K562 (cell line): ENCODE data around the gene NUSAP1. TPM values are rescaled to one million over a fixed set of nuclear protein-coding genes. Genes with fewer than 3 reads are reported as not detected.

Source experiments
- BCOR ChIP-seq: fragments of 450-650 bp; IDR thresholded peaks from 2 replicates; pipeline ENCODE4 v1.6.1; 2016
- ETV1 ChIP-seq: fragments of 450-650 bp; conservative IDR thresholded peaks from 2 replicates; pipeline ENCODE4 v1.6.1; 2016; ENCODE audit warnings: missing genetic modification characterization, control low read depth, low read depth, missing compliant biosample characterization
- HDAC1 ChIP-seq, 2 experiments: fragments of 450-650 bp; IDR thresholded peaks; 2 replicates each; pipeline ENCODE4 v1.6.1; 2016 to 2017; ENCODE audit warnings: inconsistent platforms in 1 of 2, mild to moderate bottlenecking in 1 of 2, moderate library complexity in 1 of 2
- L3MBTL2 ChIP-seq: fragments of 450-650 bp; IDR thresholded peaks from 2 replicates; pipeline ENCODE4 v1.6.1; 2016; ENCODE audit warnings: mild to moderate bottlenecking, moderate library complexity
- SETDB1 ChIP-seq: IDR thresholded peaks from one replicate; pipeline ENCODE4 v1.6.1; 2012; ENCODE audit warnings: low read length, control low read depth, inconsistent platforms
- SIN3A ChIP-seq, 2 experiments: fragments of 150-350 bp in 1 of 2; IDR thresholded peaks; 2 replicates each; pipeline ENCODE4 v1.6.1; 2011 to 2016; ENCODE audit warnings: borderline replicate concordance in 2 of 2, low read depth in 2 of 2, low read length in 2 of 2, mild to moderate bottlenecking in 2 of 2, moderate library complexity in 2 of 2; ENCODE audit not compliant: control insufficient read depth in 1 of 2
- polyA plus RNA-seq, 8 experiments: library from polyadenylated mRNA; depleted of rRNA in 4 of 8; stranded (reverse) in 5 of 8; unstranded in 3 of 8; fragments of >200 nt; fragmentation: Nextera tagmentation in 2 of 8; fragmentation: Illumina TruSeq in 1 of 8; extraction: Ambion mirVana in 2 of 8; extraction: Trizol in 1 of 8; gene quantifications; 2 replicates each; pipeline versions ENCODE4 v1.2.1 to v1.2.3, GENCODE V29; 2011 to 2014; ENCODE audit warnings: inconsistent platforms in 1 of 8, missing spikeins in 1 of 8
- total RNA-seq, 7 experiments: library from RNA; depleted of rRNA in 6 of 7; stranded (reverse); fragments of >200 nt in 6 of 7; fragmentation: Illumina TruSeq in 2 of 7; extraction: Trizol in 2 of 7; gene quantifications; 2 replicates each; pipeline versions ENCODE4 v1.2.1 to v1.2.3, GENCODE V29; 2011 to 2021; ENCODE audit warnings: low replicate concordance in 1 of 7
- TF ChIP-seq, protein P1 (sequence below), 2 experiments: IDR thresholded peaks; 2 replicates each; pipeline ENCODE4 v1.6.1; 2012; ENCODE audit warnings: improper control_type of control experiment in 2 of 2, low read depth in 2 of 2, low read length in 2 of 2, borderline replicate concordance in 1 of 2
- TF ChIP-seq, protein P2 (sequence below): IDR thresholded peaks from 2 replicates; pipeline ENCODE4 v1.6.1; 2016; ENCODE audit warnings: missing genetic modification characterization, missing compliant biosample characterization
- TF ChIP-seq, protein P3 (sequence below), 3 experiments: fragments of 200-800 bp in 1 of 3; fragments of 250-450 bp in 1 of 3; fragments of 450-650 bp in 1 of 3; sonication (Bioruptor Pico) in 1 of 3; sonication (Bioruptor generic) in 1 of 3; formaldehyde crosslinking in 1 of 3; IDR thresholded peaks; 2 replicates each; pipeline versions ENCODE4 v1.6.1 to v1.8.0; 2016 to 2022; ENCODE audit warnings: mild to moderate bottlenecking in 2 of 3, missing genetic modification characterization in 2 of 3, missing compliant biosample characterization in 1 of 3, moderate library complexity in 1 of 3
- TF ChIP-seq, protein P4 (sequence below), 2 experiments: IDR thresholded peaks; 2 replicates each; pipeline ENCODE4 v1.6.1; 2011; ENCODE audit warnings: borderline replicate concordance in 1 of 2, control low read depth in 1 of 2, low read depth in 1 of 2, low read length in 1 of 2, mild to moderate bottlenecking in 1 of 2, mixed read lengths in 1 of 2, moderate library complexity in 1 of 2; ENCODE audit not compliant: insufficient read depth in 1 of 2, insufficient read length in 1 of 2, poor library complexity in 1 of 2, severe bottlenecking in 1 of 2; ENCODE audit errors: extremely low read depth in 1 of 2

NUSAP1 gene
- total and polyA plus RNA-seq, 9 of the 15 experiments (the other 6 are each of a cell fraction or from before 2014, with no cell fraction given), result 119 to 266 (median 227) TPM

DNA sequence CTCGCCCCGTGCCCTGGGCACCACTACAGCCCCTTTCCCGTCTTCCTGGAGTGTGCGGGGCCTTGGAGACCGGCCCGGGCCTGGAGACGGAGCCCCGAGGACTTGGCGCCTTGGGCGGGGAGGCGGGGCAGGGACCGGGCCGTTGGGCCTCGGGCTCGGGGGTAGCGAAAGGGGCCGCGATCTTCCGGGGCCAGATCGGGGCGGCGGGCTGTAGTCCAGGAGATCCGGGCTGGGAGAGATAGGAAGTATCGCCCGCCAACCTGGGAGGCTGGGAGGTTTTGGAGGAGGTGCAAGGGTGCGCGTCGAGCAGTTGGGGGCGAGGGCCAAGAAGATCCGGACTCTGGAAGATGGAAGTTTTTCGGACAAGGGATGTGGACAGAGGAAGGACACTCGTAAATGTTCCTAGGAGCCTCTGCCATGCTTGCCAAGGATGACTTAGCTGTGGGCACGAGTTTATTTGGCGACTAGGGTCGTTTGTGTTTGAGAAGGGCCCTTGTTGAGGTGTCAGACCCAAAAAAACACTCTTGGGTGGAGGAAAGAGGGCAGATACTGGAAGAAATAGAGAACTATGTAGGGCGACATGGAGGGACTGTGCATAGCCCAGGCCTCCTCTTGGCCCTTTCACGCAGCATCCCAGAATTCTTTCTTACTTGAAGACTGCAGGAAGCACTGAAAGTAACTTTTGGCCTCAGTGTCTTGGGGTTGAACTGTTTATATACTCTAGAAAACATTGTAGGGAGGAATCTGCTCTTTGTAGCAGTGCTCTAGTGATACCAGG, 84.9 kb downstream of the NUSAP1 start (continued):
- no peak; the same call in 1 of the 2 replicates for TF ChIP-seq L3MBTL2
- TF ChIP-seq, protein P1, sequence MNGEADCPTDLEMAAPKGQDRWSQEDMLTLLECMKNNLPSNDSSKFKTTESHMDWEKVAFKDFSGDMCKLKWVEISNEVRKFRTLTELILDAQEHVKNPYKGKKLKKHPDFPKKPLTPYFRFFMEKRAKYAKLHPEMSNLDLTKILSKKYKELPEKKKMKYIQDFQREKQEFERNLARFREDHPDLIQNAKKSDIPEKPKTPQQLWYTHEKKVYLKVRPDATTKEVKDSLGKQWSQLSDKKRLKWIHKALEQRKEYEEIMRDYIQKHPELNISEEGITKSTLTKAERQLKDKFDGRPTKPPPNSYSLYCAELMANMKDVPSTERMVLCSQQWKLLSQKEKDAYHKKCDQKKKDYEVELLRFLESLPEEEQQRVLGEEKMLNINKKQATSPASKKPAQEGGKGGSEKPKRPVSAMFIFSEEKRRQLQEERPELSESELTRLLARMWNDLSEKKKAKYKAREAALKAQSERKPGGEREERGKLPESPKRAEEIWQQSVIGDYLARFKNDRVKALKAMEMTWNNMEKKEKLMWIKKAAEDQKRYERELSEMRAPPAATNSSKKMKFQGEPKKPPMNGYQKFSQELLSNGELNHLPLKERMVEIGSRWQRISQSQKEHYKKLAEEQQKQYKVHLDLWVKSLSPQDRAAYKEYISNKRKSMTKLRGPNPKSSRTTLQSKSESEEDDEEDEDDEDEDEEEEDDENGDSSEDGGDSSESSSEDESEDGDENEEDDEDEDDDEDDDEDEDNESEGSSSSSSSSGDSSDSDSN (IDR thresholded peaks at IDR 0.05; ENCODE audit: borderline replicate concordance in 1 of 2, low read depth in 2 of 2, low read length in 2 of 2), result peak in 1 of 2 experiments; percentile 76; a peak in 2 of 4 replicates
- TF ChIP-seq ETV1 (tag), result peak; percentile 31; the same call in 1 of the 2 replicates
- peak; percentile 10; the same call in 1 of the 2 replicates for TF ChIP-seq BCOR
- no peak for TF ChIP-seq SETDB1
- peak in 1 of 2 experiments; percentile 55; a peak in 2 of 4 replicates for TF ChIP-seq HDAC1 (IDR thresholded peaks at IDR 0.05)
- TF ChIP-seq, protein P2, sequence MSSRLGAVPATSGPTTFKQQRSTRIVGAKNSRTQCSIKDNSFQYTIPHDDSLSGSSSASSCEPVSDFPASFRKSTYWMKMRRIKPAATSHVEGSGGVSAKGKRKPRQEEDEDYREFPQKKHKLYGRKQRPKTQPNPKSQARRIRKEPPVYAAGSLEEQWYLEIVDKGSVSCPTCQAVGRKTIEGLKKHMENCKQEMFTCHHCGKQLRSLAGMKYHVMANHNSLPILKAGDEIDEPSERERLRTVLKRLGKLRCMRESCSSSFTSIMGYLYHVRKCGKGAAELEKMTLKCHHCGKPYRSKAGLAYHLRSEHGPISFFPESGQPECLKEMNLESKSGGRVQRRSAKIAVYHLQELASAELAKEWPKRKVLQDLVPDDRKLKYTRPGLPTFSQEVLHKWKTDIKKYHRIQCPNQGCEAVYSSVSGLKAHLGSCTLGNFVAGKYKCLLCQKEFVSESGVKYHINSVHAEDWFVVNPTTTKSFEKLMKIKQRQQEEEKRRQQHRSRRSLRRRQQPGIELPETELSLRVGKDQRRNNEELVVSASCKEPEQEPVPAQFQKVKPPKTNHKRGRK (tag), result no peak
- TF ChIP-seq, protein P3, sequence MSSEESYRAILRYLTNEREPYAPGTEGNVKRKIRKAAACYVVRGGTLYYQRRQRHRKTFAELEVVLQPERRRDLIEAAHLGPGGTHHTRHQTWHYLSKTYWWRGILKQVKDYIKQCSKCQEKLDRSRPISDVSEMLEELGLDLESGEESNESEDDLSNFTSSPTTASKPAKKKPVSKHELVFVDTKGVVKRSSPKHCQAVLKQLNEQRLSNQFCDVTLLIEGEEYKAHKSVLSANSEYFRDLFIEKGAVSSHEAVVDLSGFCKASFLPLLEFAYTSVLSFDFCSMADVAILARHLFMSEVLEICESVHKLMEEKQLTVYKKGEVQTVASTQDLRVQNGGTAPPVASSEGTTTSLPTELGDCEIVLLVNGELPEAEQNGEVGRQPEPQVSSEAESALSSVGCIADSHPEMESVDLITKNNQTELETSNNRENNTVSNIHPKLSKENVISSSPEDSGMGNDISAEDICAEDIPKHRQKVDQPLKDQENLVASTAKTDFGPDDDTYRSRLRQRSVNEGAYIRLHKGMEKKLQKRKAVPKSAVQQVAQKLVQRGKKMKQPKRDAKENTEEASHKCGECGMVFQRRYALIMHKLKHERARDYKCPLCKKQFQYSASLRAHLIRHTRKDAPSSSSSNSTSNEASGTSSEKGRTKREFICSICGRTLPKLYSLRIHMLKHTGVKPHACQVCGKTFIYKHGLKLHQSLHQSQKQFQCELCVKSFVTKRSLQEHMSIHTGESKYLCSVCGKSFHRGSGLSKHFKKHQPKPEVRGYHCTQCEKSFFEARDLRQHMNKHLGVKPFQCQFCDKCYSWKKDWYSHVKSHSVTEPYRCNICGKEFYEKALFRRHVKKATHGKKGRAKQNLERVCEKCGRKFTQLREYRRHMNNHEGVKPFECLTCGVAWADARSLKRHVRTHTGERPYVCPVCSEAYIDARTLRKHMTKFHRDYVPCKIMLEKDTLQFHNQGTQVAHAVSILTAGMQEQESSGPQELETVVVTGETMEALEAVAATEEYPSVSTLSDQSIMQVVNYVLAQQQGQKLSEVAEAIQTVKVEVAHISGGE (CRISPR knock-in tag; IDR thresholded peaks at IDR 0.05), result peak in 1 of 3 experiments; percentile 56; a peak in 2 of 6 replicates
- TF ChIP-seq, protein P4, sequence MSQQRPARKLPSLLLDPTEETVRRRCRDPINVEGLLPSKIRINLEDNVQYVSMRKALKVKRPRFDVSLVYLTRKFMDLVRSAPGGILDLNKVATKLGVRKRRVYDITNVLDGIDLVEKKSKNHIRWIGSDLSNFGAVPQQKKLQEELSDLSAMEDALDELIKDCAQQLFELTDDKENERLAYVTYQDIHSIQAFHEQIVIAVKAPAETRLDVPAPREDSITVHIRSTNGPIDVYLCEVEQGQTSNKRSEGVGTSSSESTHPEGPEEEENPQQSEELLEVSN (IDR thresholded peaks at IDR 0.05; ENCODE audit: borderline replicate concordance in 1 of 2, extremely low read depth in 1 of 2, insufficient read depth in 1 of 2, insufficient read length in 1 of 2, low read depth in 1 of 2, low read length in 1 of 2, poor library complexity in 1 of 2, severe bottlenecking in 1 of 2), result peak in 1 of 2 experiments; percentile 8
- 0 out of 4 replicates have a peak, but pooled peaks of 1 of the 2 experiments have one; percentile 46 for TF ChIP-seq SIN3A (IDR thresholded peaks at IDR 0.05; ENCODE audit: borderline replicate concordance in 2 of 2, control insufficient read depth in 1 of 2, low read depth in 2 of 2, low read length in 2 of 2)
- TF ChIP-seq, all 486 proteins: peak for 19
